SH-SY5Y (cell line): Measurements from ENCODE around the gene MCCC2.

Source experiments
- GATA2 ChIP-seq: IDR thresholded peaks from 2 replicates; pipeline ENCODE4 v1.6.1; 2011; ENCODE audit warnings: mild to moderate bottlenecking, low read depth, low read length
- GATA3 ChIP-seq: IDR thresholded peaks from 2 replicates; pipeline ENCODE4 v1.6.1; 2011; ENCODE audit warnings: low read depth, mild to moderate bottlenecking, low read length, moderate library complexity

- TF ChIP-seq GATA2 (no peak), GATA3 (no peak)
Measured at GRCh38 chr5:71681296-71681695, 94.2 kb downstream of the MCCC2 start.
